ENCODE measurements around the gene GORAB.

Gene GORAB

GRCh38 chr1:170583186-170583585 is 51.2 kb downstream of the GORAB start:
- H3K27me3 Mint-ChIP-seq, result peaks cover 66% of the 10 kb centered on the region

GRCh38 chr1:170586321-170587252 is 54.6 kb downstream of the GORAB start:
- Mint-ChIP-seq H3K27me3 (peaks cover 78% of the 10 kb centered on the region), H3K36me3 (ENCODE audit: insufficient read depth) (no peaks in the 10 kb centered on the region)
- ATAC-seq (replicated peaks; ENCODE audit: extremely low read depth, poor library complexity, severe bottlenecking), result no peak

More at GRCh38 chr1:170583186-170583585, 51.2 kb downstream of the GORAB start:
- Mint-ChIP-seq H3K9me3 (no peaks in the 10 kb centered on the region), H3K27ac (ENCODE audit: low read depth) (no peak overlapping the region), H3K36me3 (ENCODE audit: insufficient read depth) (no peaks in the 10 kb centered on the region), H3K4me1 (peaks cover 6% of the 10 kb centered on the region), H3K4me3 (no peak overlapping the region)
- DNase-seq (ENCODE audit: low spot score in 2 of 2), result no peak
- no peak for ATAC-seq (replicated peaks; ENCODE audit: extremely low read depth, poor library complexity, severe bottlenecking)

DNA sequence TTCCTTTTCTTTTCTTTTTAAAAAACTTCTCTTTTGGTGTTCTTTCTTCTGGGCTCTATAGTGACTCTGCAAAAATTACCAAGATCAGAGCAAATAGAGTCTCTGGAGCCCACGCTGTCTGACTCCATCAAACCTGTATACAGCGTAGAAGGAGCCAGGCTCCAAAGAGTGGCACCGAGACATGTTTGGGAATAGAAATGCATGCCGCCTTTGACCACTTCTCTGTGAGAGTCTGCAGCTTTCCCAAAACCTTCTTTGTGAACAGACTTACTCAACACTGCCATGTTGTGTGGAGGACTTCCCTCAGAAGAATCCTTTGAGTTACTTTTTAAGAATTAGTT is 55.3 kb downstream of the GORAB start:
- no peak for DNase-seq (ENCODE audit: low spot score in 2 of 2)
- Mint-ChIP-seq H3K27me3 (peaks cover 81% of the 10 kb centered on the region), H3K4me1 (peaks cover 6% of the 10 kb centered on the region), H3K27ac (ENCODE audit: low read depth) (no peak overlapping the region), H3K9me3 (no peaks in the 10 kb centered on the region), H3K36me3 (ENCODE audit: insufficient read depth) (no peaks in the 10 kb centered on the region), H3K4me3 (no peak overlapping the region)
- no peak for ATAC-seq (replicated peaks; ENCODE audit: extremely low read depth, poor library complexity, severe bottlenecking)

More at GRCh38 chr1:170586321-170587252, 54.6 kb downstream of the GORAB start:
- H3K9me3 Mint-ChIP-seq, result no peaks in the 10 kb centered on the region
- peaks cover 6% of the 10 kb centered on the region for H3K4me1 Mint-ChIP-seq
- H3K4me3 Mint-ChIP-seq, result no peak overlapping the region
- no peak overlapping the region for H3K27ac Mint-ChIP-seq (ENCODE audit: low read depth)
- no peak for DNase-seq (ENCODE audit: low spot score in 2 of 2)

DNA sequence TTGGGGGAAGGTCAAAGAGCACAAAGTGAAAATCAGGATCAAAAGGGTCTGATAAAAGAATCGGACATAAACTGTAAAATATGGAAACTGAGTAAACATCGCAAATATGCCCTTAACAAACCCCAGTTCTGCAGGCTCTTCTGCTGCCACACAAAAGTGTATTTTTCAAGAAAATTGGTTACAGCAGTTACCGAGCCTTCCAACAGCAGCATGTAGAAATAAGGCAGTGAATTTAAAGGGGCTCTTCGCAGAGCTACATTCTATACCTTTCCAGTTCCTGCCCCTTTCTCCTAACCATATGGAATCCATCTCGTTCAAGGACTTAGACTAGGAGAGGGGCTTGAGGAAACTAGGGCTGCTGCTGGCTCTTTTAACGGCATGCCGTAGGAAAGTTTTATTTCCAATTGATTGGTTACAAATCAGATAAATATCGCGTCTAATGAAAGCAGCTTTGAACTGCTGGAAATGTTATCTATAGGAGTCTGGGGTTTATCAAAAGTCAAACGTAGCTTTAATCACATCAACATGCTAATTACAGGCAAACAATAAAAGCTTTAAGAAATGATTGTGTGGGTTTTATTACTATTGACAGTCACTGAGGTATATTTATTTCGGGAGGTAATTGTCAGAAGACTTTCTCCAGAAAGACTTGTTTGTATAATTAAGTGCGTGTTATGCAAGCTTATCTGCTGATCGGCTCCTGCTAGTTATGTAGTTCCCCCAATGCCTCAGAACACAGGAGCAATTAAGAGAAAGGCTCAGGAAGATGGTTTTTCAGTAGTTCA is 59.1 kb downstream of the GORAB start:
- no peak for DNase-seq (ENCODE audit: low spot score in 2 of 2)

GRCh38 chr1:170592591-170593111 is 60.7 kb downstream of the GORAB start:
- H3K9me3 Mint-ChIP-seq, result peaks cover 4% of the 10 kb centered on the region
- ATAC-seq (replicated peaks; ENCODE audit: extremely low read depth, poor library complexity, severe bottlenecking), result no peak
- H3K27ac Mint-ChIP-seq (ENCODE audit: low read depth), result no peak overlapping the region

More for the DNA sequence above, 59.1 kb downstream of the GORAB start:
- H3K4me3 Mint-ChIP-seq, result no peak overlapping the region
- ATAC-seq (replicated peaks; ENCODE audit: extremely low read depth, poor library complexity, severe bottlenecking), result no peak
- peaks cover 6% of the 10 kb centered on the region for H3K4me1 Mint-ChIP-seq
- no peaks in the 10 kb centered on the region for H3K36me3 Mint-ChIP-seq (ENCODE audit: insufficient read depth)
- no peak overlapping the region for H3K27ac Mint-ChIP-seq (ENCODE audit: low read depth)
- peaks cover 67% of the 10 kb centered on the region for H3K27me3 Mint-ChIP-seq
- no peaks in the 10 kb centered on the region for H3K9me3 Mint-ChIP-seq

GRCh38 chr1:170593173-170594011 is 61.4 kb downstream of the GORAB start:
- no peak overlapping the region for H3K27ac Mint-ChIP-seq (ENCODE audit: low read depth)
- peaks cover 6% of the 10 kb centered on the region for H3K9me3 Mint-ChIP-seq
- no peaks in the 10 kb centered on the region for H3K36me3 Mint-ChIP-seq (ENCODE audit: insufficient read depth)
- H3K4me3 Mint-ChIP-seq, result no peak overlapping the region
- H3K4me1 Mint-ChIP-seq, result no peaks in the 10 kb centered on the region
- DNase-seq (ENCODE audit: low spot score in 2 of 2), result no peak
- peaks cover 50% of the 10 kb centered on the region for H3K27me3 Mint-ChIP-seq
- no peak for ATAC-seq (replicated peaks; ENCODE audit: extremely low read depth, poor library complexity, severe bottlenecking)

More at GRCh38 chr1:170592591-170593111, 60.7 kb downstream of the GORAB start:
- H3K4me1 Mint-ChIP-seq, result no peaks in the 10 kb centered on the region
- DNase-seq (ENCODE audit: low spot score in 2 of 2), result no peak
- H3K36me3 Mint-ChIP-seq (ENCODE audit: insufficient read depth), result no peaks in the 10 kb centered on the region
- no peak overlapping the region for H3K4me3 Mint-ChIP-seq
- H3K27me3 Mint-ChIP-seq, result peaks cover 51% of the 10 kb centered on the region

DNA sequence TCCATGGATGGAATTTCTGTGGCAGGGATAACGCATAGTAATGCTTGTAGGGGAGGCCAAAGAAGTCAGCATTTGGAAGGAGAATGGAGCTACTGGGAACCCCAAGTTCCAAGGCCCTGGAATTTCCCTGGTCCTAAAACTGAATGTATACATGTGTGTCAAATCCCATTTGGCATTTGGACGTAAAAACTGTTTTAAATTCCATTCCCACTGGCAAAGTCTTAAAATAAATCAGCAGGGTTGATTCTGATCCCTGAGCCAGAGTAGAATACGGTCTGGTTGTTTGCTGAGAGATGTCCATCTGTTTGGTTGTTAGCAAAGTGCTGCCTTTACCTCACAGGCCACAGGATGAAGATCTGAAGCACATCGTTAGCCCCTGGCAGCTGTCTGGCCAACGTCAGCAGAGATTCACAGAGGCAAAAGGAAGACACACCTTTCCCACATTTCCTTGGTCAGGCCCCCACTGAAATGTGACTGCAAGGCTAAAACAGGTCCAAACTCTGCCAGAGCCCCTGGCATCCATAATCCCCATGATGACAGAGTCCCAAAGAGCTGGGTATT is 62.2 kb downstream of the GORAB start:
- Mint-ChIP-seq H3K4me1 (no peaks in the 10 kb centered on the region), H3K36me3 (ENCODE audit: insufficient read depth) (no peaks in the 10 kb centered on the region), H3K9me3 (peaks cover 6% of the 10 kb centered on the region), H3K27me3 (peaks cover 43% of the 10 kb centered on the region), H3K4me3 (no peak overlapping the region), H3K27ac (ENCODE audit: low read depth) (no peak overlapping the region)
- ATAC-seq (replicated peaks; ENCODE audit: extremely low read depth, poor library complexity, severe bottlenecking) (no peak), DNase-seq (ENCODE audit: low spot score in 2 of 2) (no peak)

DNA sequence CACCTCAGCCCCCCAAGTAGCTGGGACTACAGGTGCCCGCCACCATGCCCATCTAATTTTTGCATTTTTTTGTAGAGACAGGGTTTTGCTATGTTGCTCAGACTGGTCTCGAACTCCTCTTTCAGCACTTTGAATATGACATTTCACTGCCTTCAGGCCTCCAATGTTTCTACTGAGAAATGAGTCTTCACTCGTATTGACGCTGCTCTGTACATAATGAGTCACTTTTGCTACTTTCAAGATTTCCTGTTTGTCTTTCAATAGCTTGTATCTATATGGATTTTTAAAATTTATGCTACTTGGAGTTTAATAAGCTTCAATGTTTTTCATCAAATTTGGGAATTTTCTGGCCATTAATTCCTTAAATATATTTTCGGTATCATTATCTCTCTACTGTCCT is 64.7 kb downstream of the GORAB start:
- DNase-seq (ENCODE audit: low spot score in 2 of 2), result no peak
- no peak for ATAC-seq (replicated peaks; ENCODE audit: extremely low read depth, poor library complexity, severe bottlenecking)
- peaks cover 17% of the 10 kb centered on the region for H3K27me3 Mint-ChIP-seq
- H3K4me3 Mint-ChIP-seq, result no peak overlapping the region
- no peaks in the 10 kb centered on the region for H3K36me3 Mint-ChIP-seq (ENCODE audit: insufficient read depth)
- H3K4me1 Mint-ChIP-seq, result no peaks in the 10 kb centered on the region
- H3K27ac Mint-ChIP-seq (ENCODE audit: low read depth), result no peak overlapping the region
- H3K9me3 Mint-ChIP-seq, result peaks cover 6% of the 10 kb centered on the region

DNA sequence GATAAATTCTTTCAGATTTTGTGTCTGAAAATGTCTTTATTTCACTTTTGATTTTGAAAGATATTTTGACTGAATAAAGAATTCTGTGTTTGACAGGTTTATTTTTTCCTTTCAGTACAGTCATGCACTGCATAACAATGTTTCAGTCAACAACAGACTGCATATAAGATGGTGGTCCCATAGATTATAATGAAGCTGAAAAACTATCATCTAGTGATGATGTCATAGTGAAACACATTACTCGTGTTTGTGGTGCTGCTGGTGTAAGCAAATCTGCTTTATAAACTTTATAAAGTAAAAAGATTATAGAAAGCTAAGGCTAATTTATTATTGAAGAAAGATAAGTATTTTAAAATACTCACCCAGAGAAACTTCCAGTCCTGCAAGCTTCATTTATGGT is 66.7 kb downstream of the GORAB start:
- H3K27me3 Mint-ChIP-seq, result peaks cover 3% of the 10 kb centered on the region
- H3K9me3 Mint-ChIP-seq, result peaks cover 11% of the 10 kb centered on the region
- H3K4me1 Mint-ChIP-seq, result no peaks in the 10 kb centered on the region
- no peaks in the 10 kb centered on the region for H3K36me3 Mint-ChIP-seq (ENCODE audit: insufficient read depth)
- DNase-seq (ENCODE audit: low spot score in 2 of 2), result no peak
- H3K27ac Mint-ChIP-seq (ENCODE audit: low read depth), result no peak overlapping the region
- H3K4me3 Mint-ChIP-seq, result no peak overlapping the region
- no peak for ATAC-seq (replicated peaks; ENCODE audit: extremely low read depth, poor library complexity, severe bottlenecking)

GRCh38 chr1:170599033-170599432 is 67.1 kb downstream of the GORAB start:
- Mint-ChIP-seq H3K27ac (ENCODE audit: low read depth) (no peak overlapping the region), H3K9me3 (peaks cover 11% of the 10 kb centered on the region), H3K27me3 (no peaks in the 10 kb centered on the region), H3K4me3 (no peak overlapping the region), H3K36me3 (ENCODE audit: insufficient read depth) (no peaks in the 10 kb centered on the region), H3K4me1 (no peaks in the 10 kb centered on the region)
- ATAC-seq (replicated peaks; ENCODE audit: extremely low read depth, poor library complexity, severe bottlenecking) (no peak), DNase-seq (ENCODE audit: low spot score in 2 of 2) (no peak)

- no peak overlapping the region for H3K27ac Mint-ChIP-seq (ENCODE audit: low read depth)
- peaks cover 11% of the 10 kb centered on the region for H3K9me3 Mint-ChIP-seq
- ATAC-seq (replicated peaks; ENCODE audit: extremely low read depth, poor library complexity, severe bottlenecking) (no peak), DNase-seq (ENCODE audit: low spot score in 2 of 2) (no peak)
- H3K36me3 Mint-ChIP-seq (ENCODE audit: insufficient read depth), result no peaks in the 10 kb centered on the region
- H3K27me3 Mint-ChIP-seq, result no peaks in the 10 kb centered on the region
- no peaks in the 10 kb centered on the region for H3K4me1 Mint-ChIP-seq
- H3K4me3 Mint-ChIP-seq, result no peak overlapping the region
Measured at GRCh38 chr1:170601866-170602265, 69.9 kb downstream of the GORAB start.
